OCI-LY1 (cell line): ENCODE measurements around the gene TLE4.

Experiments
- H2AFZ ChIP-seq: fragments of 200-600 bp; sonication (generic), shearing (Covaris generic); 2 replicates; pipeline ENCODE4 v1.6.0; 2014; ENCODE audit warnings: antibody characterized with exemption, mild to moderate bottlenecking, low read length
- H3F3A ChIP-seq: fragments of 200-600 bp; sonication (generic), shearing (Covaris generic); 2 replicates; pipeline ENCODE4 v1.6.0; 2014; ENCODE audit warnings: mild to moderate bottlenecking, antibody characterized with exemption, low read length, moderate library complexity; ENCODE audit not compliant: insufficient read depth
- H3K27ac ChIP-seq: fragments of 200-600 bp; sonication (generic); 2 replicates; pipeline ENCODE4 v1.5.1; 2014; ENCODE audit warnings: low read length, mixed run types, mild to moderate bottlenecking, low read depth; ENCODE audit not compliant: poor library complexity, severe bottlenecking
- H3K27me3 ChIP-seq: fragments of 200-600 bp; sonication (generic); 2 replicates; pipeline ENCODE4 v1.6.0; 2014; ENCODE audit warnings: antibody characterized with exemption, mild to moderate bottlenecking, low read length, moderate library complexity; ENCODE audit not compliant: insufficient read depth
- H3K36me3 ChIP-seq: fragments of 200-600 bp; sonication (generic); 2 replicates; pipeline ENCODE4 v1.6.1; 2014; ENCODE audit warnings: mild to moderate bottlenecking, antibody characterized with exemption, low read length, moderate library complexity, mixed read lengths; ENCODE audit not compliant: insufficient read depth
- H3K4me1 ChIP-seq: fragments of 200-600 bp; sonication (generic); 2 replicates; pipeline ENCODE4 v1.5.1; 2014; ENCODE audit warnings: mild to moderate bottlenecking, low read length, moderate library complexity; ENCODE audit not compliant: insufficient read depth, severe bottlenecking
- H3K4me2 ChIP-seq: fragments of 200-600 bp; sonication (generic), shearing (Covaris generic); 2 replicates; pipeline ENCODE4 v1.6.1; 2014; ENCODE audit warnings: low read length
- H3K4me3 ChIP-seq: fragments of 200-600 bp; sonication (generic); 2 replicates; pipeline ENCODE4 v1.5.1; 2014; ENCODE audit warnings: low read length, low read depth, mild to moderate bottlenecking, mixed read lengths; ENCODE audit not compliant: poor library complexity, severe bottlenecking
- H3K79me2 ChIP-seq: fragments of 200-600 bp; shearing (Covaris generic); 2 replicates; pipeline ENCODE4 v1.6.1; 2016; ENCODE audit warnings: mixed run types, low read length, mixed read lengths; ENCODE audit not compliant: insufficient read depth
- H3K9ac ChIP-seq: fragments of 200-600 bp; sonication (generic), shearing (Covaris generic); 2 replicates; pipeline ENCODE4 v1.6.1; 2014; ENCODE audit warnings: mild to moderate bottlenecking, low read length, mixed read lengths
- H3K9me2 ChIP-seq: fragments of 200-600 bp; sonication (generic), shearing (Covaris generic); 2 replicates; pipeline ENCODE4 v1.6.1; 2014; ENCODE audit warnings: low read depth, mild to moderate bottlenecking, low read length, mixed read lengths
- H3K9me3 ChIP-seq: fragments of 200-600 bp; shearing (Covaris generic); 2 replicates; pipeline ENCODE4 v1.6.1; 2014; ENCODE audit warnings: low read length, mixed read lengths
- H4K20me1 ChIP-seq: fragments of 200-600 bp; sonication (generic), shearing (Covaris generic); 2 replicates; pipeline ENCODE4 v1.6.0; 2016; ENCODE audit warnings: mild to moderate bottlenecking, low read length; ENCODE audit not compliant: insufficient read depth
- EZH2 ChIP-seq: fragments of 200-600 bp; sonication (generic), shearing (Covaris generic); IDR thresholded peaks from 2 replicates; pipeline ENCODE4 v1.8.0; 2017; ENCODE audit warnings: borderline replicate concordance, mixed run types, mild to moderate bottlenecking, antibody characterized with exemption, low read length, moderate library complexity, mixed read lengths
- TF ChIP-seq, protein P1 (sequence below): fragments of 200-600 bp; sonication (generic), shearing (Covaris generic); IDR thresholded peaks from 2 replicates; pipeline ENCODE4 v1.5.1; 2017; ENCODE audit warnings: mild to moderate bottlenecking, antibody characterized with exemption, low read length, moderate library complexity, mixed read lengths

The TLE4 gene

GRCh38 chr9:79571309-79572031 lies at the start of gene TLE4:
Gene TLE4, plus strand, starts transcription at chr9:79571965. Its CDS starts 826 bp downstream, at chr9:79572791.
- TF ChIP-seq, protein P1, sequence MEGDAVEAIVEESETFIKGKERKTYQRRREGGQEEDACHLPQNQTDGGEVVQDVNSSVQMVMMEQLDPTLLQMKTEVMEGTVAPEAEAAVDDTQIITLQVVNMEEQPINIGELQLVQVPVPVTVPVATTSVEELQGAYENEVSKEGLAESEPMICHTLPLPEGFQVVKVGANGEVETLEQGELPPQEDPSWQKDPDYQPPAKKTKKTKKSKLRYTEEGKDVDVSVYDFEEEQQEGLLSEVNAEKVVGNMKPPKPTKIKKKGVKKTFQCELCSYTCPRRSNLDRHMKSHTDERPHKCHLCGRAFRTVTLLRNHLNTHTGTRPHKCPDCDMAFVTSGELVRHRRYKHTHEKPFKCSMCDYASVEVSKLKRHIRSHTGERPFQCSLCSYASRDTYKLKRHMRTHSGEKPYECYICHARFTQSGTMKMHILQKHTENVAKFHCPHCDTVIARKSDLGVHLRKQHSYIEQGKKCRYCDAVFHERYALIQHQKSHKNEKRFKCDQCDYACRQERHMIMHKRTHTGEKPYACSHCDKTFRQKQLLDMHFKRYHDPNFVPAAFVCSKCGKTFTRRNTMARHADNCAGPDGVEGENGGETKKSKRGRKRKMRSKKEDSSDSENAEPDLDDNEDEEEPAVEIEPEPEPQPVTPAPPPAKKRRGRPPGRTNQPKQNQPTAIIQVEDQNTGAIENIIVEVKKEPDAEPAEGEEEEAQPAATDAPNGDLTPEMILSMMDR, result no peak
- no peak for TF ChIP-seq EZH2
- Histone ChIP-seq H3K4me3 (peak within 1 kb of the TSS; percentile 92), H3K4me2 (peak within 1 kb of the TSS; percentile 92), H3K79me2 (peaks cover 14% of the 10 kb centered on the region; the same call in 1 of the 2 replicates), H3F3A (peaks cover 4% of the 10 kb centered on the region; the same call in 1 of the 2 replicates), H4K20me1 (no peaks in the 10 kb centered on the region), H3K27ac (peak within 1 kb of the TSS; percentile 96), H3K4me1 (peaks cover 36% of the 10 kb centered on the region), H3K9me2 (no peaks in the 10 kb centered on the region), H3K27me3 (no peaks in the 10 kb centered on the region; the same call in 1 of the 2 replicates), H3K9me3 (0 out of 2 replicates have a peak, but pooled peaks cover 5% of the 10 kb centered on the region), H3K9ac (peak within 1 kb of the TSS; percentile 73), H3K36me3 (peaks cover 9% of the 10 kb centered on the region), H2AFZ (no peak within 1 kb of the TSS; the same call in 1 of the 2 replicates)

DNA sequence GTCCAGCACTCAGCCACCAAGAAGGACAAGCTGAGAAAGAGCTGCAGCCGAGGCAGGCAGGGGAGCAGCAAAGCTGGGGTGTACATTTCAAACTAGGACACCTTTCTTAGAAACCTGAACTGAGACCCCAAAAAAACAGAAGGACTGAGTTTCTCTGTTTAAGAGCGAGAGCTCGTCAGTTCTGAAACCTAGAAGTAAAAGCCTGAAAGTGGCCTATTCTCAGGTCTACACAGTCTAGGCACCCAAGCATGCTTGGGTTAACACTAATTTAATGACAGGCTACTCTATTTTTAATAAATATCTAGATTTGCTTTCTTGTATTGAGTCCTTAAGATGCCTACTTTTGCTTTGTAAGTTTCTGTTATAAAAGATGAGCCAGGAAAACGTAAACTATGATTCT lies 49.0 kb upstream of the TLE4 start:
- H2AFZ ChIP-seq, result no peak overlapping the region
- no peaks in the 10 kb centered on the region for H3K36me3 ChIP-seq
- no peak overlapping the region for H3K4me2 ChIP-seq
- no peak overlapping the region for H3K9ac ChIP-seq
- no peaks in the 10 kb centered on the region for H4K20me1 ChIP-seq
- H3K79me2 ChIP-seq, result no peaks in the 10 kb centered on the region
- H3K9me3 ChIP-seq, result no peaks in the 10 kb centered on the region
- H3K27me3 ChIP-seq, result no peaks in the 10 kb centered on the region
- no peaks in the 10 kb centered on the region for H3K9me2 ChIP-seq
- no peak overlapping the region for H3K4me3 ChIP-seq
- no peak overlapping the region for H3K27ac ChIP-seq
- TF ChIP-seq EZH2, result no peak
- TF ChIP-seq, protein P1, result no peak
- no peaks in the 10 kb centered on the region for H3F3A ChIP-seq
- no peaks in the 10 kb centered on the region for H3K4me1 ChIP-seq

DNA sequence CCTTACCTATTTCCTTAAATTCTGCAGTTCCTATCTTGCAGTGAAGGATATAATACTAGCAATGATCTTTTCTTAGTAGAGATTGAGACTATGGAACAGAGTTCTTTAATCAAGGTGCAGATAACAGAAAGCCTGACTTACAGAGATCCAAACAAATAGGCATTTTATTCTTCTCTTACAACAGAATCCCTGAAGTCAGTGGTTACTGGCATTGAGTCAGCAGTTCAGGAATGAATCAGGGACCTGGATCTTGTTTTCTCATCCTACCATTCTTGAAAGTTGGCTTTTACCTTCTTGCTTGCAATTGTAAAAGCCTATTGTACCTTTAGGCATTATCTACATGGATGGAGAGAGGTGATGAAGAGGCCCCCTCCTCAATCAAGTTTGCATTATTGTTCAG lies 47.5 kb upstream of the TLE4 start:
- Histone ChIP-seq H3K9ac (no peak overlapping the region), H3K9me2 (no peaks in the 10 kb centered on the region), H3K36me3 (no peaks in the 10 kb centered on the region), H4K20me1 (no peaks in the 10 kb centered on the region), H2AFZ (no peak overlapping the region), H3K79me2 (no peaks in the 10 kb centered on the region), H3K4me1 (no peaks in the 10 kb centered on the region), H3K27me3 (no peaks in the 10 kb centered on the region), H3K9me3 (no peaks in the 10 kb centered on the region), H3K27ac (no peak overlapping the region), H3K4me3 (no peak overlapping the region), H3F3A (no peaks in the 10 kb centered on the region), H3K4me2 (no peak overlapping the region)
- TF ChIP-seq, protein P1, result no peak
- TF ChIP-seq EZH2, result no peak
